Measurements from ENCODE around the gene ACOT12. TPM values are rescaled to one million over a fixed set of nuclear protein-coding genes. Genes with fewer than 3 reads are reported as not detected.

Gene ACOT12
- total and polyA plus RNA-seq, 2 of the 13 experiments (the other 11 are each of a cell fraction or from before 2014, with no cell fraction given) = not detected

DNA sequence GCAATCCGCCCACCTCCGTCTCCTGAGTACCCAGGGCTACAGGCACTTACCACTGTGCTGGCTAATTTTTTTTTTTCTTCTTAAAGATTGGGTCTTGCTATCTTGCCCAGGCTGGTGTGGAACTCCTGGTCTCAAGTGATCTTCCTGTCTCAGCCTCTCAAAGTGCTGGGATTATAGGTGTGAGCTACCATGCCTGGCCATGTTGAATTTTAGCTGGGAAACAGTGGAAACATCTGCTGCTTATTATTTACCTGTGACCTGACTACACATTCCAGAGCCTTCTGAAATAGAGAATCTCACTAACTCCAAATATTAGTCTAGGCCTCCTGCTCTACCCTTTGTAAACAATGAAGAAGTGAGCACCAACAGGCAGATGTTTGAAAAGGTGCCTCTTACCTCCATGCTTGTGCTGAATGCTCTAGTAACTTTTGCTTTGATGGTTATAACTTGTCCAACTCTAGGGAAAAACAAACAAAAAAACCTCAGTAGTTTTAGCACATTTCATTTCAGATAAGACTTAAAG lies 22.5 kb downstream of the ACOT12 start (continued):
- TF ChIP-seq ZSCAN12 (CRISPR knock-in tag; IDR thresholded peaks at IDR 0.05) (no peak), FOXA3 (CRISPR knock-in tag; IDR thresholded peaks at IDR 0.05) (peak; percentile 95), ZNF569 (CRISPR knock-in tag; IDR thresholded peaks at IDR 0.05; ENCODE audit: borderline replicate concordance) (no peak), FOSL2 (CRISPR knock-in tag; IDR thresholded peaks at IDR 0.05) (no peak), SP1 (IDR thresholded peaks at IDR 0.05) (no peak), SP1 (CRISPR knock-in tag; IDR thresholded peaks at IDR 0.05) (no peak), TRIM24 (CRISPR knock-in tag; IDR thresholded peaks at IDR 0.05) (no peak), SIN3B (IDR thresholded peaks at IDR 0.05; ENCODE audit: low read length) (no peak), ZNF839 (CRISPR knock-in tag; IDR thresholded peaks at IDR 0.05; ENCODE audit: borderline replicate concordance) (no peak), KMT2B (CRISPR knock-in tag; IDR thresholded peaks at IDR 0.05) (no peak), MEIS1 (CRISPR knock-in tag; IDR thresholded peaks at IDR 0.05; ENCODE audit: borderline replicate concordance) (peak; percentile 44; the same call in 1 of the 2 replicates), HHEX (CRISPR knock-in tag; IDR thresholded peaks at IDR 0.05) (peak; percentile 88), ZNF484 (CRISPR knock-in tag; IDR thresholded peaks at IDR 0.05; ENCODE audit: borderline replicate concordance, low read depth) (no peak), CREM (IDR thresholded peaks at IDR 0.05) (peak; percentile 84; the same call in 1 of the 2 replicates), CREM (CRISPR knock-in tag; IDR thresholded peaks at IDR 0.05) (no peak), PAF1 (CRISPR knock-in tag; IDR thresholded peaks at IDR 0.05) (no peak), RBAK (CRISPR knock-in tag; IDR thresholded peaks at IDR 0.05) (no peak), BORCS8-MEF2B (CRISPR knock-in tag; IDR thresholded peaks at IDR 0.05) (no peak), KLF16 (CRISPR knock-in tag; IDR thresholded peaks at IDR 0.05) (0 out of 4 replicates have a peak, but pooled peaks of 1 of the 2 experiments have one; percentile 39), RFXAP (CRISPR knock-in tag; IDR thresholded peaks at IDR 0.05; ENCODE audit: borderline replicate concordance) (no peak)
- TF ChIP-seq, protein P1, sequence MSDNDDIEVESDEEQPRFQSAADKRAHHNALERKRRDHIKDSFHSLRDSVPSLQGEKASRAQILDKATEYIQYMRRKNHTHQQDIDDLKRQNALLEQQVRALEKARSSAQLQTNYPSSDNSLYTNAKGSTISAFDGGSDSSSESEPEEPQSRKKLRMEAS (IDR thresholded peaks at IDR 0.05) = peak; percentile 75
- TF ChIP-seq, protein P2, sequence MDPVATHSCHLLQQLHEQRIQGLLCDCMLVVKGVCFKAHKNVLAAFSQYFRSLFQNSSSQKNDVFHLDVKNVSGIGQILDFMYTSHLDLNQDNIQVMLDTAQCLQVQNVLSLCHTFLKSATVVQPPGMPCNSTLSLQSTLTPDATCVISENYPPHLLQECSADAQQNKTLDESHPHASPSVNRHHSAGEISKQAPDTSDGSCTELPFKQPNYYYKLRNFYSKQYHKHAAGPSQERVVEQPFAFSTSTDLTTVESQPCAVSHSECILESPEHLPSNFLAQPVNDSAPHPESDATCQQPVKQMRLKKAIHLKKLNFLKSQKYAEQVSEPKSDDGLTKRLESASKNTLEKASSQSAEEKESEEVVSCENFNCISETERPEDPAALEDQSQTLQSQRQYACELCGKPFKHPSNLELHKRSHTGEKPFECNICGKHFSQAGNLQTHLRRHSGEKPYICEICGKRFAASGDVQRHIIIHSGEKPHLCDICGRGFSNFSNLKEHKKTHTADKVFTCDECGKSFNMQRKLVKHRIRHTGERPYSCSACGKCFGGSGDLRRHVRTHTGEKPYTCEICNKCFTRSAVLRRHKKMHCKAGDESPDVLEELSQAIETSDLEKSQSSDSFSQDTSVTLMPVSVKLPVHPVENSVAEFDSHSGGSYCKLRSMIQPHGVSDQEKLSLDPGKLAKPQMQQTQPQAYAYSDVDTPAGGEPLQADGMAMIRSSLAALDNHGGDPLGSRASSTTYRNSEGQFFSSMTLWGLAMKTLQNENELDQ (CRISPR knock-in tag; IDR thresholded peaks at IDR 0.05; ENCODE audit: borderline replicate concordance) = no peak
- TF ChIP-seq, protein P3, sequence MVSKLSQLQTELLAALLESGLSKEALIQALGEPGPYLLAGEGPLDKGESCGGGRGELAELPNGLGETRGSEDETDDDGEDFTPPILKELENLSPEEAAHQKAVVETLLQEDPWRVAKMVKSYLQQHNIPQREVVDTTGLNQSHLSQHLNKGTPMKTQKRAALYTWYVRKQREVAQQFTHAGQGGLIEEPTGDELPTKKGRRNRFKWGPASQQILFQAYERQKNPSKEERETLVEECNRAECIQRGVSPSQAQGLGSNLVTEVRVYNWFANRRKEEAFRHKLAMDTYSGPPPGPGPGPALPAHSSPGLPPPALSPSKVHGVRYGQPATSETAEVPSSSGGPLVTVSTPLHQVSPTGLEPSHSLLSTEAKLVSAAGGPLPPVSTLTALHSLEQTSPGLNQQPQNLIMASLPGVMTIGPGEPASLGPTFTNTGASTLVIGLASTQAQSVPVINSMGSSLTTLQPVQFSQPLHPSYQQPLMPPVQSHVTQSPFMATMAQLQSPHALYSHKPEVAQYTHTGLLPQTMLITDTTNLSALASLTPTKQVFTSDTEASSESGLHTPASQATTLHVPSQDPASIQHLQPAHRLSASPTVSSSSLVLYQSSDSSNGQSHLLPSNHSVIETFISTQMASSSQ (IDR thresholded peaks at IDR 0.05; ENCODE audit: low read depth) = peak; percentile 75
- TF ChIP-seq, protein P3 (CRISPR knock-in tag; IDR thresholded peaks at IDR 0.05; ENCODE audit: borderline replicate concordance) = peak; percentile 65; the same call in 1 of the 2 replicates
